GM10266 (cell line): ENCODE results near the gene PPARG.

Experiments
- DNase-seq: peaks from one replicate; pipeline ENCODE4 v3.0.0; 2012; ENCODE audit errors: extremely low spot score
- TF ChIP-seq, protein P1 (sequence below): IDR thresholded peaks from 2 replicates; pipeline ENCODE4 v1.5.1; 2012; ENCODE audit warnings: mild to moderate bottlenecking, low read depth; ENCODE audit not compliant: control insufficient read depth, insufficient read depth; ENCODE audit errors: missing control alignments

Gene PPARG

DNA sequence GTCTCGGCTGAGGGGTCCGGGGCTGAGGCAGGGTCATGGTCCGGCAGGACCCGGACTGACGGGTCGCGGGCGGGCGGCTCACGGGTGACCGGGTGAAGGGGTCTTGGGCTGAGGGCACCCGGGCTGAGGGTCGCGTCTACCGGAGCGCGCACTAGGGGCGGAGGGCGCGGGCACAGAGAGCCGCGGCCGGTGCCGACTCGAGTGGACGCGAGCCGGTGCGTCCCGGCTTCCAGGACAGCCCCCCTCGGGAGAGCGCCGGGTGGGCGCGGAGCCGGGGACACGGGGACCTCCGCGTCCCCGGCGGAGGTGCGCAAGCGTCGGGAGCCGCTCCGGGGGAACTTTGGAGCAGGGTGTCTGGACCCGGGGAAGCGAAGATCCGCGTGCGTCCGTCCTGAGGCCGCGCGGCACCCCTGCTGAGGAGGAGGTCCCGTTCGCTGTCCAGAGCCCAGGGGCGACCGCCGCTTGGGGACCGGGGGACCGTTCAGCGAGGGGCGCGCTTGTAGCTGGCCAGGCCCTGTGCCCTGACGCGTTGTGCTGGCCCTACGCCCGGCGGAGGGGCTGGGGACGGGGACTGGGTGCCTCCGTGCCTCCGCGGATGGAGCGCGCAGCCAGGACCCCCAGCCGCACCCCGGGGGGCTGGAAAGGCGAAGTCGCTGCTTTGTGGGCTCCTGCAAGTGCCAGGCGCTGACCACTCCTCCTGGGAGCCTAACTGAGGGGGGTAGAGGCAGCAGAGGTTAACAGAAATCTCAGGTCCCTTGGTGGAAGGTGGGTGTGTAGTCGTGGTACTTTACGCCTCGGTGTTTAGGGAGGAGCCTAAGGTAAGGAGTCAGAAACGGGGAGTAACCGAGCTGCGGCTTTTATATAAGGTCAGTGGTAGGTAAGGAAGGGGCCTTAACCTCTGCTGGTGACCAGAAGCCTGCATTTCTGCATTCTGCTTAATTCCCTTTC is at the start of gene PPARG:
PPARG (plus strand) TSS at position 889 of the 948 bp plus-strand sequence. CDS start 90,642 bp downstream, outside the sequence.
- TF ChIP-seq, protein P1, sequence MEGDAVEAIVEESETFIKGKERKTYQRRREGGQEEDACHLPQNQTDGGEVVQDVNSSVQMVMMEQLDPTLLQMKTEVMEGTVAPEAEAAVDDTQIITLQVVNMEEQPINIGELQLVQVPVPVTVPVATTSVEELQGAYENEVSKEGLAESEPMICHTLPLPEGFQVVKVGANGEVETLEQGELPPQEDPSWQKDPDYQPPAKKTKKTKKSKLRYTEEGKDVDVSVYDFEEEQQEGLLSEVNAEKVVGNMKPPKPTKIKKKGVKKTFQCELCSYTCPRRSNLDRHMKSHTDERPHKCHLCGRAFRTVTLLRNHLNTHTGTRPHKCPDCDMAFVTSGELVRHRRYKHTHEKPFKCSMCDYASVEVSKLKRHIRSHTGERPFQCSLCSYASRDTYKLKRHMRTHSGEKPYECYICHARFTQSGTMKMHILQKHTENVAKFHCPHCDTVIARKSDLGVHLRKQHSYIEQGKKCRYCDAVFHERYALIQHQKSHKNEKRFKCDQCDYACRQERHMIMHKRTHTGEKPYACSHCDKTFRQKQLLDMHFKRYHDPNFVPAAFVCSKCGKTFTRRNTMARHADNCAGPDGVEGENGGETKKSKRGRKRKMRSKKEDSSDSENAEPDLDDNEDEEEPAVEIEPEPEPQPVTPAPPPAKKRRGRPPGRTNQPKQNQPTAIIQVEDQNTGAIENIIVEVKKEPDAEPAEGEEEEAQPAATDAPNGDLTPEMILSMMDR = no peak
- no peak for DNase-seq

DNA sequence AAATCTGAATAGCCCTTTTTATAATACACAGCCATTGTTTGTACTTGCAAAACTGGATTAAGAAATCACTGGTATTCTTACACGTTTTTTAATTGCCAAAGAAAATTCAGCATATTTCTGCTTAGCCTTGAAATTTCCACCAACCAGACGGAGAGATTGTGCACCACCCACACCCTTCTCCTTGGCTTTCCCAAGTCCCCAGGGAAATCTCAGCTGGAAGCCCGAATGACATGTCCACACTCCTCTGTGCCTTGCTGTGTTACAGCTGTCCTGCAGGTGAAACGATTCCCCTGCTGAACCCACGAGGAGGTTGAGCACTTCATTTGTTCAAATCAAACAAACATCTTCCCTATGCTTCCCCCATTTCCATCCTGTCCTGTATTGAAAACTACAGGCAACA is 49.6 kb upstream of the PPARG start:
- TF ChIP-seq, protein P1 = no peak

DNA sequence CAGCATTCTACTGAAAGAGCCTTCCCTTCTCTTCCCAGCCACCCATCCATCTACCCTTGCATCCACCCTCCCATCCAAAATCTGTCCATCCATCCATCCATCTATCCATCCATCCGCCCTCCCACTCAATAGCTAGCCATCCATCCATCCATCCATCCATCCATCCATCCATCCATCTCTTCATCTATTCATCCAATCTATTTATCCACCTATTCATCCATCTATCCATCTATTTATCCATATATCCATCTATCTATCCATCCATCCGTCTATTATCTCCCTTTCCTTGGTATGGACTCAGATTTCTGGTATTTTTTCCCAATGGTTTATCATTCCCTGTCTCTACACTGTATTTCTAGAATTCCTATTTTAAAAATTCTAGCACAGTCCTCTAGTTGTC is 46.1 kb upstream of the PPARG start:
- DNase-seq = no peak
- TF ChIP-seq, protein P1 = no peak

More for the DNA sequence above, 49.6 kb upstream of the PPARG start:
- no peak for DNase-seq

DNA sequence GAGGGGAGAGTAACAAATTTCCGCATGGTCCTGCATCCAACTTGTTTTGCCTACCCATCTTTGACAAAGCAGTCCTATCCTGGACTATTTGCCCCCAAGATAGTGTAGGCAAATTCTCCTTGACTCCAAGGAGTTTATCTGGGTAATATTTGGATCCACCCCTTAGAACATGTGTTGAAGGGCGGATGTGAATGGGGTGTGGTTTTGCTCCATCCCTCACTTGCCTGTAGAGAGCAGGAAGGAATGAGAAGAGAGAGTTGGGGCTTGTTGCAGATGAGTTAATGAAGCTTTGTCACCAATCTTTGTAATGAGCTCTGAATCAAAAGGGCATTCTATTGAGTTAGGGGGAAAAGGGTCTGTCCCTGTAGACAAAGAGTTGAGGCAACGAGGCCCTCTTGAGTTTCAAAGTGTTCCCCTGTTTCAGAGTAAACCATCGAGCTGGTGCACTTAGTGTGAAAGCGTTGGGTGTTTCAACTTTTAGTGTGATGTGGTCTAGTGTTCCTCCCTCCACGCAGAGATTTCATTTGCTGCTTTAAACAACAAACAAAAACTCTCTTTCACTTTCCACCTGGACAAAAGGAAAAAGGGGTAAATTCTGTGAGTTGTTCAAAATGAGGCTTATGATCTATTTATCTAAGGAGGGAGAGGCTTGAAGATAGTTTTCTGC is 42.2 kb upstream of the PPARG start:
- DNase-seq = no peak
- TF ChIP-seq, protein P1 = no peak

DNA sequence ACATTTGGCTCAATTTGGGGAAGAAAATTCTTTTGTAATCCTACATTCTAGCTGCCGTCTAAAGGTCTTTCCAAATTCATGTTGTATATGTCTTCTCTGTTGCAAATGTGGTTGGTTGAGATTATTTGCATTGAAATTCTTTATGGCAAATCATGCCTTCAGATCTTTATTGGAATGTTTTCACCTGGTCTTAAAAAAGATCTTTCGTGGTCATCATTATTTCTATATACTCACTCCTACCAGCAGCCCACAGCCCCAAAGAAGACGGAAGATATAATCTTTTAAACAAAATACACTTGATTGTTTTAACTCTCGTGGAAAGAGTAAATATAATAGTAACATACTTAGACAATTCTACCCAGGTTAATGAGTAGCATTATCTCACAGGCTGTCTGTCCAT is 41.5 kb upstream of the PPARG start:
- no peak for DNase-seq
- TF ChIP-seq, protein P1 = no peak

DNA sequence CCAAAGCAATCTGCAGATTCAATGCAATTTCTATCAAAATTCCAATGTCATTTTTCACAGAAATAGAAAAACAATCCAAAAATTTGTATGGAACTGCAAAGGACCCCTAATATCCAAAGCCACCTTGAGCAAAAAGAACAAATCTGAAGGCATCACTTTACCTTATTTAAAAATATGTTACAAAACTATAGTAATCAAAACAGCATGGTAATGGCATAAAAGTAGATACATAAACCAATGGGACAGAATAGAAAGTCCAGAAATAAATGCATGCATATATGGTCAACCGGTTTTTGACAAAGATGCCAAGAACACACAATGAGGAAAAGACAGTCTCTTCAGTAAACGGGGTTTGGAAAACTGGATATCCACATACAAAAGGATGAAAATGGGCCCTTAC is 39.4 kb upstream of the PPARG start:
- no peak for DNase-seq
- TF ChIP-seq, protein P1 = no peak
